COLO668 (cell line): ENCODE data around the gene PNCK.

ENCODE experiments used
- DNase-seq: peaks from one replicate; lab custom pipeline; 2025; ENCODE audit not compliant: unreplicated experiment; lab: John Stamatoyannopoulos, UW

The PNCK gene

GRCh38 chrX:153642051-153642654, 31.5 kb downstream of the PNCK start:
- DNase-seq: peak; percentile 21

DNA sequence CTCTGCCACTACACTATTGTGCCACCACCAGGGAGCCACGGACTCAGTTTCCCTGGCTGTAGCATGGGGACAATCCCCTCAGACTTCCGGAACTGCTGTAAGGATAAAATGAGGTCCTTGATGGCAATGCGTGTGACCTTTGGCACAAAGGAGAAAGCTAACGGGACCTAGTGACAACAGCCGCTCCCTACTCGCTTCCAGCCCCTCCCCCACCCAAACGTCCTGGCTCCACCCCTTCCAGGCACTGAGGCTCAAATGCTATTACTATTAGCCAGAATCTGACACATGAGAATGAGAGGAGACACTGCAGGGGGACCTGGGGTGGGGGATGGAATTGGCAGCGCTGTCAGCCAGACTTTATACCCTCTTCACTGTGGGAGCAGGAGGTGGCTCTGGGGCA, 32.0 kb downstream of the PNCK start:
- no peak for DNase-seq

DNA sequence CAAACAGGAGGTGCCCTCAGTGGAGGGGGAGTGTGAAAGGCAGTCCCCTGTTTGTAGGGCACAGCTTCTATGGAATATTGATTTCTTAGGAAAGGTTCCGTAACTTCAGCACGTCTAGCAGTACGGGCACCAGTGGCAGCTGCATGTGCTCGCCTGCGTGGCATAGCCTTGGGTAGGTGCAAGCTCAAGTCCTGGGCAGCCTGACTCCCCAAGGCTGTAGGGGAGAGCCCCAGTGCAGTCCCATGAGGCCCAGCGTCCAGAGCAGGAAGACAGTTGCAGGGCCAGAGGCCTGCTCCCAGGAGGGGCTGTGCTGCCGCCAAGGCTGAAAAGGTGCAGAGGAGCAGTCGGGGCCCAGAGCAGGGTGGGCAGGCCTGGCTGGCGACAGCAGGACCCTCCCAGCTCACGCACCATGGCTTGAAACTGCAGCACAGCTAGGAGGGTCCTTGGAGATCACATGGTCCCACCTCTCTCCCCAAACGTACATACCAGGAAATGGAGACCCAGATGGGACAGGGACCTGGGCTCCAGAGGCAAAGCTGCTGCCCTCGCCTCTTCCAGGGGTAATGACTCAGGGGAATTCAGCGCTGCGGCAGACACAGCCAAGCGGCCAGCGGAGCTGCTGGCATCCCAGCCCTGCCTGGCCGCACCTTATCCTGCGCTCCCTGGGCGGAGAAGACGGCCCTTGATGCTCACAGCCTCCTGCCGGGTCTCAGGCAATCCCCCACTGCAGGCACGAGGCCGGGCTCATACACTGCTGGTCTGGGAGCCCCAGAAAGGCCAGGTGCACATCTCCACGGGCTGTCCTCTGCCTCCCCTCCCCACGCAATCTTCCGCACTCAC, 32.7 kb downstream of the PNCK start:
- no peak for DNase-seq

DNA sequence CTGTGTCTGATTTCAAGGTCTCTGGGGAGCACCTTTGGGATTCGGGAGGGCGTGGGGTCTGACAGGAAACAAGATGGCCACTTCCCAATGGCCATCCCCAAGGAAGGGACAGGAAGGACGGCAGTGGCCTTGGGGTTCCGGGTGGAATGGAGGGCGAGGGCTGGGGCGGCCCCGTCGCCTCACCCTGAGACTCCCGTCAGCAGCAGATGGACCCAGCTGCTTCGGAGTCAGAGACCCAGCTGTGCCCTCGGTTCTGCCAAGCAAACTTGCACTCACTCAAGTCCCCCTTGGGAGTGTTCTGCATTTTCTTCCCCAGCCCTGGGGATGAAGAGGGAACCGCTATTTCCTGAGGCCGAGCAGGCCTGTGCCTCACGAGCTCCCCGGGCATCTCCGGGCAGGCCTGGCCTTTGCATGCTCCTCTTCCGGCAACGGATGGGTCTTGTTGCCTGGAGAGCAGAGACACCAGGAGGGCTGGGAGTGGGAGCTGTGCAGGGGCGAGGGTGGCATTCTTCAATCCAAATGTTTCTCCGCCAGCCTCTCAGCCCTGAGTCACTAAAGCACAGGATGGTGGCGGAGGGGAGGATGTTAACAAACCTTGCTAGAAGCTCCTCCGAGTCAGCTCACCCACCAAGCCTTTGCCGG, 33.4 kb downstream of the PNCK start:
- DNase-seq: no peak

- DNase-seq: no peak
Observed at GRCh38 chrX:153639177-153640044, 34.2 kb downstream of the PNCK start.

- no peak for DNase-seq
Observed at GRCh38 chrX:153638436-153639176, 35.0 kb downstream of the PNCK start.

GRCh38 chrX:153638041-153638371, 35.6 kb downstream of the PNCK start:
- no peak for DNase-seq

DNA sequence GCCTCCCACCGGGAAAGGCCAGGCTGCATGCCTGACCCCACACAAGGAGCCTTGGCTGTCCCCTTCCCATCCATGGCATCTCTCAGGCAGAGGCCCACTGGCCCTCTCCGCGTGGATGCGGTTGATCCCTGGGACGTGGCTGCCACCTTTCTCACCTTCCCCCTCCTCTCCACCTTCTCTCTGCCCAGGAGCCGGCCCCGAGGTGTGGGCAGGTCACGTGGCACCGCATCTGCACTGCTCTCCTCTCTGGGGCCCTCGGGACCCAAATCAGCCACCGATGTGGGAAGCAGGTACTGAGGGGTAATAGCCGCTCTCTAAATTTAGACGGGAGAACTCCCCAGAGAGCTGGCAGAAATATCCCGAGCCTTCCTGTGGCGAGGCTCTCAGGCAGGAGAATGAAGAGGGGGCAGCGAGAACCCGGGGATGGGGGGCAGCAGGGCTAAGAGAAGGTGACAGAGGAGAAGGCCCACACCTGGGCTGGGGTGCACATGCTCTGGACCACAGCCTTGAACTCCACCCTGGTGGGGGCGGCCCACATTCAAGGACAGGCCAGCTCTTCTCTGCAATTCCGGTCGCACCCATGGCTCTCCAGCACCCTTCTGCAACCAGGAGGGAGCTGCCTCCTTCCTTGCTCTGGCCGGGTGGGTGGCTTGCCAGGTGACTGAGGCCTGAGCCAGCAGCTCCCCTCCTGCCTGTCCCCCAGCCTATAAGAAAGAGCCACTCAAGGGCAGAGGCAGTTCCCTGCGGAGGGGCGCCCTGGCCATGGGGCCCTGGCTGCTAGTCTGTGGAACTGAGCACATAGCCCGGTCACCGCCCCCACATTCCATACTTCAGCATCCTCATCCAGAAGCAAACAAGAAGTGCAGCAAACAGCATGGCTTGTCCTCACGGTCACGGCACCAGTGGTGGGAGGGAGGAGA, 36.2 kb downstream of the PNCK start:
- DNase-seq: no peak

DNA sequence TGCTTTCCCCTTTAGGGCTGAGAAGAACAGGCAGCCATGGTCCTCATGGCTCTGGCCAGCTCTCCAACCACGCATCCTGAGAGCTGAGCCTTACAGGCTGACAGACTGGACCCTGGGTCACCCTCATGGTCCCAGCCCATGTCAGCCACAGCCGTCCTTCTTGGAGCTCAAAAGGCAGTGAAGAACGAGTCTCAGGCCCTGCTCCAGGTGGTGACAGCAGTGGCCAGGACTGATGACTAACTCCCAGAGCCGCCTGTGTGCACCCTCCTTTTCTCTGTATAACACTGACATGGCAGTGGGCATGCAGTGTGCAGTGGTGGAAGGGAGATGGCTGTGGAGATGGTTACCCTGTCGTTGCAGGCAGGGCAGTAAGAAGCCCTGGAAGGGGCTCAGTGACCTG, 36.9 kb downstream of the PNCK start:
- no peak for DNase-seq

- DNase-seq: peak; percentile 39
Observed at GRCh38 chrX:153635788-153636668, 37.6 kb downstream of the PNCK start.

DNA sequence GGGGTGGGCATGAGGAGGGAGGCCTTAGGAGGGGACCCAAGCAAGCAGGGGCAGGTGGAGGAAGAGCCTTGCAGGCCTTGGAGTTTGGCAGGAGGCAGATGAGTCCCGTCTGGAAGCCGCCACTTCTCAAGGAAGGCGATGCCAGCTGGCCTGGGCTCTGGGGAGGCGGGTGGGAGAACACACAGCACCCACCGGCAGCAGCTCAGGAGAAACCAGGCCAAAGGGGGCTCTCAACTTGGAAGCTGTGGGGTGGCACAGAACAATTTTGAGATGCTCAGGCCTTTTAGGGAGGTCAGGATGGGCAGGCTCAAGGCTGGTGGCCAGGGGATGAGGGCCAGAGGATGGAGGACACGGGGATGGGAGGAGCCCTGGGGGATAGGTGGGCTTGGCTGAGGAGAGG, 38.2 kb downstream of the PNCK start:
- no peak for DNase-seq

- no peak for DNase-seq
Observed at GRCh38 chrX:153634832-153635231, 38.8 kb downstream of the PNCK start.

DNA sequence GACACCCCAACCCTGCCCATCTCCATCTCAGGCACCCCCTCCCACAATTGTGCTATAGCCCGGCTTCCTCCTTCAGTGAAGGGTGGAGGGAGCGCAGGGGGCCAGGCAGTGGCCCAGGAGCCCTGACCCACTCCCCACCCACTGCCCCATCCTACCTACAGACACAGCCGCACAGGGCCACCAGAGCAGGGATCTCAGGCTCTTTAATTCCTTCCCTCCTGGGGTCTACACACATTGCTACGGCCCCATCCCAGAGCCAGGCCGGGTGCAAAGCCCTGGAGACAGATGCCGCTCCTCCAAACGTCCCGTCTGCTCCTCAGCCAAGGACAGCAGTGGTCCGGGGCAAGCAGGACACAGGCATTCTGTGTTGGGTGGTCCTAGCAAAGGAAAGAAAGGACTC, 39.4 kb downstream of the PNCK start:
- no peak for DNase-seq

DNA sequence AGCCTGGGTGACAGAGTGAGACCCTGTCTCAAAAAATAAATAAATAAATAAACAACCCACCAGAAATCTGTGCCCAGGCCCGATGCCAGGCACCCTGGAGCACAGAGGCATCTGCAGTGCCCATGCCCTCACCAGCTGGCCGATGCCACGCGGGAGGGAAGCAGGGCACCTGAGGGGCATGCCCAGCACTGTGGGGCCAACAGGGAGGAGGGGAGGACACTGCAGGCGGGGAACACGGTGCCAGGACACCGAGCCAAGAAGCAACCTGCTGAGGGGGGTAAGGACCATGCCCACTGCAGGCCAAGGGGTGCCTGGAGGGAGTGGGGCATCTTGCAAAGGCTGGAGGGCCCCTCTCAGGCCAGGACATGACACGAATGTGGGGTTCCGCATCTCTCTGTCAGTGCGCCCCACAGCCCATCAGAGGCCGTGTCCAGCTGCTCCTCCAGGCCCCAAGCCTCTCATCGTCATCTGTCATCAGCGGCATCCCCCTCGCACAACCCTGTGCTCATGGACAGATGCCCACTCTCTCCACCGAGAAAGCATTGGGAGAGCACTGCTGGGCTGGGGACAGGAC, 39.9 kb downstream of the PNCK start:
- no peak for DNase-seq

DNA sequence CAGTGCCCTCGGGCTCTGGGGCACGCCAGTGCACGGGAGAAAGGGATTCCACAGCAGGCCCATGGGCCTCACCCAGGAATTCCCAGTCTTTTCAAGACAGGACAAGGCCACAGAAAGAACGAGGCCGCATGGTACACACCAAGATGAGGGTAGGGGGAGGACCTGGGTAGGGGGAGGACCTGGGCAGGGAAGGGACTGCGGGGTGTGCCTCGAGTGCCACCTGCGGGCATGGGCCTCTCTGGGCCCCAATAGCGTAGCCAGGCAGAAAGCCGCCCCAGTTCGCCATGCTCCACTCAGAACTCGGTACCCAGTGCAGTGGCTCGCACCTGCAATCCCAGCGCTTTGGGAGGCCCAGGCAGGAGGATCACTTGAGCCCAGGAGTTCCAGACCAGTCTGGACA, 40.6 kb downstream of the PNCK start:
- DNase-seq: no peak

GRCh38 chrX:153632595-153632946, 41.0 kb downstream of the PNCK start:
- no peak for DNase-seq

DNA sequence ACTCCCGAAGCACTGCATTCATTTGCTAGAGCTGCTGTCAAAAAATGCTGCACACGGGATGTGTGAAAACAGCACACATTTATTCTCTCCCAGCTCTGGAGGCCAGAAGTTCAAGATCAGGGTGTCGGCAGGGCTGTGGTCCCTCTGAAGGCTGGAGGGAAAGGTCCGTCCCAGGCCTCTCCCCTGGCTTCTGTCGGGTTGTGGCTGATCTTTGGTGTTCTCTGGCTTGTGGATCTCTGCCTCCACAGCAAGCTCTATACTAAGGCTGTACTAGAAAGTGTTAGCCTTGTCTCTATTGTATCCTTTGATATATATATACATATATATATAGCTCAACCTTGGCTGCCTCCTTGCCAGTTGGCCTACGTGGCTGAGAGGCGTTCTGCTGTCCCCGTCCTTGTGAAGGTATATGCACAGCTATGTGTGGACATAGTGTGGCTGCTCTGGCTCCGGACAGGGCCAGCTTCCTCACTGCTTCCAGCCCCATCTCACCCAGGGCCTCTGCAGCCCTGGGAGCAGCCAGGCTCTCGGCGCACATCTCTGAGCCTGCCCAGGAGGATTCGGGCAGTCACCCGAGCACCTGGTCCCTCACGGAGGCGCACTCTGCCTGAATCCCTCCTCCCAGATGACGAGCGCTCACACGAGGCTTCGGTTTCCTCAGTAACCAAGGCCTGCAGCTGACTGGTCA, 41.6 kb downstream of the PNCK start:
- no peak for DNase-seq

GRCh38 chrX:153631346-153631745, 42.3 kb downstream of the PNCK start:
- DNase-seq: no peak
